Measurements from ENCODE around the gene ZNF207. TPM values are rescaled to one million over a fixed set of nuclear protein-coding genes. Genes with fewer than 3 reads are reported as not detected.

The ZNF207 gene
- total and polyA plus RNA-seq, 10 of the 15 experiments (the other 5 are each of a cell fraction or from before 2014, with no cell fraction given), result 156 to 348 (median 205) TPM

GRCh38 chr17:32357615-32358014 lies 7.7 kb downstream of the ZNF207 start:
- FAIRE-seq (no peak), DNase-seq (ENCODE audit: low read depth, low spot score) (no peak), ATAC-seq (no peak)
- ChIA-PET CTCF (interaction anchor here (0.6 kb wide), 2 partner anchors 15 to 49 kb away, joined by 3 to 4 read pairs; no protein-coding TSS in a partner anchor), SMC1A (ENCODE audit: uncharacterized antibody, unreplicated experiment) (no interaction called here), RAD21 (ENCODE audit: unreplicated experiment) (no interaction called here), POLR2A (interaction anchor here (1.8 kb wide), 1 partner anchor 18 kb away, joined by 6 read pairs; no protein-coding TSS in a partner anchor)
- no peak overlapping the region for H2AFZ ChIP-seq (ENCODE audit: control insufficient read depth, low read depth, low read length)
- no peak overlapping the region for H3K27ac ChIP-seq (ENCODE audit: control insufficient read depth, insufficient read depth)
- H3K4me2 ChIP-seq (ENCODE audit: control insufficient read depth, insufficient read depth), result no peak overlapping the region
- no peak for TF ChIP-seq IRF3 (IDR thresholded peaks at IDR 0.05)
- no peak for TF ChIP-seq ZNF24 (IDR thresholded peaks at IDR 0.05)
- no peak for TF ChIP-seq FOS (IDR thresholded peaks at IDR 0.05; ENCODE audit: borderline replicate concordance, extremely low read depth, insufficient read length)
- TF ChIP-seq PBX3 (IDR thresholded peaks at IDR 0.05; ENCODE audit: insufficient replicate concordance, low read depth, low read length), result no peak
- TF ChIP-seq WRNIP1 (IDR thresholded peaks at IDR 0.05; ENCODE audit: borderline replicate concordance, low read depth, low read length), result no peak
- no peak for TF ChIP-seq ATF2 (IDR thresholded peaks at IDR 0.05; ENCODE audit: low read length)
- no peak for TF ChIP-seq MAX (IDR thresholded peaks at IDR 0.05; ENCODE audit: low read depth, low read length)
- TF ChIP-seq ZNF384 (IDR thresholded peaks at IDR 0.05; ENCODE audit: borderline replicate concordance, low read depth, low read length), result no peak
- no peak for TF ChIP-seq MLLT1 (IDR thresholded peaks at IDR 0.05)
- no peak for TF ChIP-seq HDAC2 (IDR thresholded peaks at IDR 0.05)
- H3K36me3 ChIP-seq (ENCODE audit: control insufficient read depth in 2 of 2, insufficient read depth in 2 of 2, low read length in 1 of 2), result peaks cover 16 to 42% of the 10 kb centered on the region in 2 experiments
- intact Hi-C loops (cut with micrococcal nuclease; ENCODE audit: unreplicated experiment) (no loop called here), in situ Hi-C loops (cut with MboI) (no loop called here)
- no peaks in the 10 kb centered on the region for H3K9me3 ChIP-seq (replicated peaks; ENCODE audit: control insufficient read depth, insufficient read depth, low read length)
- H4K20me1 ChIP-seq (ENCODE audit: control insufficient read depth, insufficient read depth), result peaks cover 13% of the 10 kb centered on the region
- 92% methylated on average over 7 of the region's 8 CpGs for WGBS (ENCODE audit: insufficient coverage, insufficient replicate concordance, low lambda C conversion rate, missing lambda C conversion rate)
- no TSS peak for BruUV-seq (replicated peaks)
- H3K27me3 ChIP-seq (replicated peaks in 1 of 2; ENCODE audit: control insufficient read depth in 2 of 2, insufficient read depth in 2 of 2, low read length in 1 of 2), result no peaks in the 10 kb centered on the region
- H3K79me2 ChIP-seq (ENCODE audit: control insufficient read depth, insufficient read depth, low read length), result peaks cover 74% of the 10 kb centered on the region
- no peak overlapping the region for H3K4me3 ChIP-seq
- H3K9ac ChIP-seq (ENCODE audit: control insufficient read depth, insufficient read depth, low read length), result no peak overlapping the region
- peaks cover 10% of the 10 kb centered on the region; the same call in 1 of the 2 replicates for H3K4me1 ChIP-seq (ENCODE audit: control insufficient read depth, insufficient read depth, low read length)
